ENCODE results near the gene ZXDC.

Gene ZXDC

DNA sequence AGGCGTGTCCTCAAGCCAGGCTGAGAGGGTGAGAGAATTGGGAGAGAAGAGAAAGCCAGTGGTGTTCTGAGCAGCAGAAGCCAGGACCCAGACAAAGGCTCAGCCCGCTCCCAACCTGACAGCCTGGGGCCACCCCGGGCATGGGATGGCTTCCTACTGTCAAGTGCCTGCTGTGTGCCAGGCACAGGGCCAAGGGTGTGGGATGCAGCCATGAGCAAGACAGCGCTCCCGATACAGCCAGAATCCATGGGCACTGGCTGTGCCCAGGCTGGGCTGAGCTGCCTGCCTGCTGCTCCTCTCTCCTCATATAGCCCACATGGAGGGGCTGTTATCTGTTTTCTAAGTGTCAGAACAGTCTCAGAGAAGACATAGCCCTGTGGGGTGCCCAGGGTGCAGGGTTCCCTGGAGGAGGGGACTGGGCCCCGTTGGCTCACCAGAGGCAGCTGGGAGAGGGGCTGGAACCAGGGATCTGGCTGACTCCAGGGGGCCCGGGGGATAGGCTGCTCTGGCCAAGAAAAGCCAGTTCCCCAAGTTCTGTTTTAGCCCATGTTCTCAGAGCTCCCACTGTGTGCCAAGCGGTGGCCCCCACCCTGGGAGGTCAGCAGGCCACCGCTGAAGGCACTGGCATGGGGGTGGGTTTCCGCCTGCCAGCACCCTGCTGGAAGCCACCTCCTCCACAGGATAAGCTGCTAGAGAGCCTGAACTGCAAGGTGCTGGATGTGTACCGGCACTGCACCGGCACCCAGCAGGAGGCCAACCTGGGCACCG is 42.0 kb downstream of the ZXDC start:
- no peak for DNase-seq

DNA sequence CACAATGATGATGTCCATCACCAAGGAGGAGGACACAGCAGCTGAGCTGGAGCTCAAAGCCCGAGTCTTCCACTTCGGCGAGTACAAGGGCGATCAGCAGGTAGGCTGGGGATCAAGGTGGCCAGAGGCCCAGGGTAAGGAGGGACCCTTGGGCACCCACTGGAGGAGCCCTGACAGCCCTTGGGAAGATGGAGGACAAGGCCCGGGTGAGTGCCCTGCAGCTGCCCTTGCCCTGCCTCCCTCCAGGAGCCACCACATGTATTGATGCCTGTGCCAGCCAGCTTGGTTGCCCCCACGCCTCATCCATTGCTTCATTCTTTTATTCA is 42.6 kb downstream of the ZXDC start:
- DNase-seq: no peak

DNA sequence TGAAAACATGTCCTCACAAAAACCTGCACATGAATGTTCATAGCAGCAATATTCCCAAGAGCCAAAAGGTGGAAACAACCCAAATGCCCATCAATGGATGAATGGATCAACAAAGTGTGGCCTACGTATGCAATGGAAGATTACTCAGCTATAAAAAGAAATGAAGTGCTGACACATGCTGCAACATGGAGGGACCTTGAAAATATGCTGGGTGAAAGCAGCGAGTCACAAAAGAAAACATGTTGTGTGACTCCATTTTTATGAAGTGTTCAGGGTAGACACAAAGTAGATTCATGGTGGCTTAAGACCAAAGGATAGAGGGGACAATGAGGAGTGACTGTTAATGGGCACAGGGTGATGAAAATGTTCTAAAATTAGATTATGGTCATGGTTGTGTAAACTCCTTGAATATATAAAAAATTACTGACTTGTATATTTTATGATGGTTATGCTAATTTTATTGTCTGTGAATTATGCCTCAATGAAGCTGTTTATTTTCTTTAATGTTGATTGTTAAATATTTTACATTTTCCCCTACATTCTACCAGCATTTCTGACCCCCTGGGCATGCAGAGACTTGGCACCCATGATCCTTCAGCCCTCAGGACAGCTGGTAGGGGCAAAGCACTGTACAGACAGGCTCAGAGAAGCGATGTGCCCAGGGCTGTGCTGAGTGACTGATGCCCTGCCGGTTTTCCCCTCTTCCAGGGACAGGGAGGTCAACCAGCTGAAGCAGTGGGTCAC is 43.2 kb downstream of the ZXDC start:
- no peak for DNase-seq

DNA sequence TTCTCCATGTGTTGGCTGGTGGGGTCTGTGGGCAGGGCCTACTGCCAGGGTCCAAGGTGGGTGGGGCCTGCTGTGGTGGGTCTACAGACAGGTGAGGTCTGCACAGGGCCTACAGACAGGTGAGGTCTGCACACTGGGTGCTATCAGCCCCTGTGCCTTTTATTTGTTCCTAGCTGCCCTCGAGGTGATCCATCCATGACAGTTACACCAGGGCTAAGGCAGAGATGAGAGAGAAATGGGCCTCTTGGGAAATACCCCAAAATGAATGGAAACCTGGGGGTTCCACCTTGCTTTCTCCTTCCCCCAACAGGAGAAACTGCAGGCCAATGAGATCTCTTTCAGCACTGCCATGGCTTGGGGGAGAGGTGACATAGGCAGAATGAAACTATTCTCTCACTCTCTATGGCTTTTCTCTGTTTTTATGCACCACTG is 44.6 kb downstream of the ZXDC start:
- no peak for DNase-seq

DNA sequence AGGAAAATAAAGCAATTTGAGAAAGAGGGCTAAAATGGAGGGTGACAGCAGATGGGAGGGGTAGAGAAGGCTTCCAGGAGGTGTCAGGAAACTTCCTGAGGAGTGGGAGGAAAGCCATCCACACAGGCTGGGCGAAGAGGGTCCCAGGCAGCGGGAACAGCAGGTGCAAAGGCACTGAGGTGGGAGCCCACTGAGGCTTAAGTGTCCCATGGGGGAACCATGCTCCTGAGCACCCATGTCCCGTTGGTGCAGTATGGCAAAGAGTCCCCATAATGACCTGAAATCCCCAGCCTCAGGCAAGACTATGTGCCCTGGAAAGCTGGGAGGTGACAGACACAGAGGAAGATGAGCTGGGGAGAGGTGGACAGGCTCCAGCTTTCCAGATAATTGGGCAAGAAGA is 50.9 kb downstream of the ZXDC start:
- no peak for DNase-seq

DNA sequence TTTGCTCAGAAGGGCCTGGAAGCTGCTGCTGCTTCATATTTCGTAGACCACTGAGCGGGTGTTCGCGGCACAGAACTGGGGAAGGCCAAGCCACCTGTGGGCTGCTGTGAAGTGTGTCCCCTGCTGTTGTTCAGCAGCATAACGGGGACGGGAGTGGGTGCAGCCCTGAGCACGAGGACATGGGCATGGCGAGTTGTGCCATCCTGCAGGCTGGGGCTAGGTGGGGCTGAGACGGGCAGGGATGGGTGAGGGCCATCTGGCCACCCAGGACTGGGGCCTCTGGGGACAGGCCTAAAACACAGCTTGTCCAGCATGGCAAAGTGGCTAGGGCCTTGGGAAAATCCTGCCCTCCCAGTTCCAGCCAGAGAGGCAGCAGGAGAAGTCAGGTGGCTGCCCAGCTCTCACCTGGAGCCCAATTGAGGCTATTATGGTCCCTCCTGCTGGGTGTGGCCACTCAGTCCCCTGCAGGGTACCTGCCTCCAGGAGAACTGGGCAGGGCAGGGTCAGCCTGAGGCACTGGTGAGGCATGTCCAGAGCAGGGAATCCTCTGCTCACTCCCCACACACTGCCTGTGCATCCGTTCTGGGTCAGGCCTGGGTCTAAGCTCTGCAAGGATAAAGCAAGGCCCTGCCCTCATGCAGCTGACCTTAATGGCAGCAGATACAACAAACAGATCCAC is 51.5 kb downstream of the ZXDC start:
- DNase-seq: no peak

DNA sequence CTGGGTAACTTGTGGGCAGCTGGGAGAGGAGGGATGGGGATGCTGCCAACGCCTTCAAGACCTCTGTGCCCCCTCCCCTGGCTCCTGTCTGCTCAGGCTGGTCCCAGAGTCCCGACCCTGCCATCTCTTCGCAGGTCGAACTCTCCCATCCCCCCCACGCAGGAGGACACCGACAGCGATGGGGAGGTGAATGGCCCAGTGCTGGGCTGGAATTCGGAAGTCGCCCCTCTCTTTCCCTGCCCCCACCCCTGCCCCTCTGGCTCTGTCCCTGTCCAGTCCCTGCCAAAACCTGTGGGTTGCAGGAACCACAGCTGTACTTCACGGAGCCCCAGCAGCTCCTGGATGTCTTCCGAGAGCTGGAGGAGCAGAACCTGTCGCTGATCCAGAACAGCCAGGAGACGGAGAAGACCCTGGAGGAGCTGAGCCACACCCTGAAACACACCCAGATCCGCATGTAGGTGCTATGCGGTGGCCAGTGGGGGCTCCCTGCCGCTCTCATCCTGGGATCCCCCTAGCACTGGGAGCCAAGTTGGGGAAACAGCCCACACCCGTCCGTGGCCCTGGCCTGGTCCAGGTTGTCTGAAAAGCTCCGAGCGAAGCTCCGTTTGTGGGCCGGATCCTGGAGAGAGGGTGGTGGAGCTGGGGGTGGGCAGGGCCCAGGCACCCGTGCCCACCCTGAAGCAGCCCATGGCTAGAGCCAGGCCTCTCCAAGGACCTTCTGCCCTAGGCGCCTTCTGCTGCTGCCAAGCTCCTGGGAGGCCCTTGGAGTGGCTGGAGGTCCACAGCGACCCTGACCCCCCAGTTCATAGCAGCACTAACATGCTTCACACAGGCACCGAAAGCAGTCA is 52.3 kb downstream of the ZXDC start:
- DNase-seq: no peak

DNA sequence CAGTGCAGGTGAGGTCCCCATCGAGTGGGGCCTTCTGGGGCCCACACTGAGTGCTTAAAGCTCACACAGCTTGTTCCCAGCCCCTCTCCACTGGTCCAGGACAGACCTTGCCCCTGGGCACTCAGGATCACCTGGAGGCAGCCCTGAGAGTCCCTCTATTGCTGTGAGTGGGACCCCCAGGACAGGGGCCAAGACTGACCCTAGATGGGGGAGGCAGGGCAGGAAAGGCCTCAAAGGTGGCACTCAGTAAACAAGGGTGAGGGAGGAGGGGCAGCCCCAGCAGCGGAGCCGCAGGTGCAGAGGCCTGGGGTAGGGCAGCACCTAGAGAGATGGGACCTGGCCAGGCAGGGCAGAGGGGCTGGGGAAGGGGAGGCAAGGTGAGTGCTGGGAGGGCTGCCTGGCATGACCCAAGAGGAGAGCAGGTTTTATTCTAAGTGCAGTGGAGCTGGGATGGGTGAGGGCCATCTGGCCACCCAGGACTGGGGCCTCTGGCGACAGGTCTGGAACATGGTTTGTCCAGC is 53.1 kb downstream of the ZXDC start:
- no peak for DNase-seq

DNA sequence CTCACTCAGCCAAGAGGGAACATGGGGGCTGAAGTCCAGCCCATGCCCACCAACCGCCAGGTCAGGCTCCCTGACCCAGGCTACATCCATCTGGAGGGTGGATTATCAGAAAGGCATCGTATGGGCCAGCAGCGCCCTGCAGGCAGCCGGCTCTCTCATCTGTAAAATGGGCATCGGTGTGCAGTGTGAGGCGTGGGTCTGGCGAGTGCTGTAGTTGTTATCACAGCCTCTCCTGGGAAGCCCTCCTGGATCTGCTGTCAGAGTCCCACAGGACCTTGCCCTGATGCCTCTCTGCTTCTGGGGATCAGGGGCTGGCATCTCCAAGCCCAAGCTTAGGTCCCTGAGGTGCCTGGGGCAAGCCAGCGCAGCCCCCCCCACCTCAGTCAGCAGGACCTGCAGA is 53.6 kb downstream of the ZXDC start:
- DNase-seq: no peak

DNA sequence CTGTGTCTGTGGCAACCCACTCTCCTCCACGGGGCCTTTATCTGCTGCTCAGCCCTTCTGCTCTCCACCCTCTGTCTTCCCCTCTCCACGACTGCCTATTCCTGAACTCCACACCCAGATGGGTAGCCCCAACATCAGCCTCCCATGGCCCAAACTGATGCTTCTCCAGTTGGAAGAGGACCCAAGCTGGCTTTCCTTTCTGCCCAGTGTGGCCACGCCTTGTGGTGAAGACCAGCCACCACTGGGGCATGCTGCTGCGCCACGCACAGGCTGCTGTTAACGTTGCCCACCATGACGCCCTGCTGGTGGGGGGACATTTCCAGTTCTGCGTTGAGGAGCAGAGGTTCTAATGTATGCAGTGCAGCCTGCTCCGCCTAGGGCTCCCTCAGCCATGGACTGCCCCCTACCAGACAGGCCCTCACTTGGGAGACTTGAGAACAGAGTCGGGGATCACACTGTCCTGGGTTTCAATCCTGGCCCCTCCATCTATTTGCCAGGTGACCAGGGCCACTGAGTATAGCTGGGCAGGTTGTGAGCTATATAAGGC is 54.0 kb downstream of the ZXDC start:
- no peak for DNase-seq

DNA sequence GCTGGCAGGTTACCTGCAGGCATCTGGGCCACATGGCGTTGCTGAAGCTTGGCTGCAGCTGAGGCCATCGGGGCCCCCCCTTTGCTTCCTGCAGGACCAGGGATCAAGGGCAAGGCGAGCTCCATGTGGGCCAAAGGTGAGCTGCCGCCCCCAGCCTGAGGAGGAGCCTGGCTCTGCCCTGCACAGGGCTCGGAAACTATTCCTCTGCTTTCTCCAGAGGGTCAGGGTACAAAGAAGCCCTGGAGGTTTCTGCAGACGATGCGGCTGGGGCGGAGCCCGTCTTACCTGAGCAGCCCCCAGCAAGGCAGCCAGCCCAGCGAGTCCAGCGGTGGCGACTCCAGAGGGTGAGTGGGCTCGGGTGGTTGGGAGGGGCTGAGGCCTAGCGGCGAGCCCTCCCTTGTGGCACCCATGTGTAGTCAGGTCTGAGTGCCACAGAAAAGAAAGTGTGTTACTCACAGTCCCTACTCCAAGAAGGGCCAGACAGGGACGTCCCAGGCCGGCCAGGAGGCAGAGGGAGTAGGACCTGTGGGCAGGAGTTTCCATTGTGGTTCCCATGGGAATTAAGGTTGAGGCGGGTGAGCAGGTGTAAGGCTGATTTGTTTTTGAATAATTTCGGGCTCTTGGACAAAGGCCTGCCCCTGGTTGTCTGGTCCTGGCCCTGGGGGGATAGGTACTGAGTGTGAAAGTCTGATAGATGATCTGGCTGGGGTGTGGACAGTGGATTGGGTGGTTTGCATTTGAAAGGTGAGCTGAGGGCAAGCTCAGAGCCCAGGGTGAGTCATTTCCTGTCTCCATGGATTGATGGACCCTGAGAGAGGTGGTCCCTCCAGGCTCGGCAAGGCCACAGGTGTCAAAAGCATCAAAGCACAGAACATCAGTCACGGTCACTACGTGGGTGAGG is 55.6 kb downstream of the ZXDC start:
- no peak for DNase-seq

DNA sequence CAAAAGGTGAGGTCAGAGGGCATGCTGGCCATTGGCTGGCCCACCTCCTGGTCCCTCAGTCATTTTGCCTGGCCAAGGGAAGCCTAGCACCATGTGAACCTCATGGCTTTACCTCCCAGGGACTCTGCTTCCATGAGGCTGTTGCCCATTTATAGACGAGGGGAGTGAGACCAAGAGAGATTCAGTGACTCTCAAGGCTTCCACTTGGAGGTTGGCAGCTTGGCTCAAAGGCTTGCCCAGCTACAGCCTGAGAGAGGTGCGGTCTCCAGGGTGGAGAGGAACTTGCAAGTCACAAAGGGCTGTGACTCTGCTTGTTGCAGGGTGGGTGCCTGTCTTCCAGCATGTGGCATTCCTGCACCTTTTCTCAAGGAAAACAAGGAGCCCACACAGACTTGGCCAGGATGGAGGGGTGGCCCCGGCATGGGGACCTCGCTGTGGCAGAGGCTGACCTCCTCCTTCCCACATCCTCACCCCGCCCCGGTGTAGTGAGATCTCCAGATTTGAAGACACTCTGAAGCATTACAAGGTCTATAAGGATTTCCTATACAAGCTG is 56.5 kb downstream of the ZXDC start:
- no peak for DNase-seq

DNA sequence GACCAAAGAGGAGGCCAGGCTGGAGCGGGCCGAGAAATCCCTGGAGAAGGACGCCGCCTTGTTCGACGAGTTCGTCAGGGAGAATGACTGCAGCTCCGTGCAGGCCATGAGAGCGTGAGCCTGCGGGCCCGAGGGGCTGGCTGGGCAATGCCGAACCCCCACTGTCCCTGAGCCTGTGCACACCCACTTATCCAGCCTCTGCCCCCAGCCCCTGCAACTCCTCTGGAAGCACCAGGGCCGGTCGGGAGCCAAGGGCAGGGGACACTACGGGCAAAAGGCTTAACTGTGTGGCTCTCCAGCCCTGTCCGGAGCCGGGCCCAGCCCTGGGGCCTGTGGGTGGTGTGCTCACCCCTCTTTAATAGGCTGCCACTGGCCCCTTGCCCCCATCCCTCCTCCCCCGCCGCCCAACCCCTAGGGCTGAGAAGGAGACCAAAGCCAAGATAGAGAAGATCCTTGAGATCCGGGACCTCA is 57.0 kb downstream of the ZXDC start:
- DNase-seq: no peak

DNA sequence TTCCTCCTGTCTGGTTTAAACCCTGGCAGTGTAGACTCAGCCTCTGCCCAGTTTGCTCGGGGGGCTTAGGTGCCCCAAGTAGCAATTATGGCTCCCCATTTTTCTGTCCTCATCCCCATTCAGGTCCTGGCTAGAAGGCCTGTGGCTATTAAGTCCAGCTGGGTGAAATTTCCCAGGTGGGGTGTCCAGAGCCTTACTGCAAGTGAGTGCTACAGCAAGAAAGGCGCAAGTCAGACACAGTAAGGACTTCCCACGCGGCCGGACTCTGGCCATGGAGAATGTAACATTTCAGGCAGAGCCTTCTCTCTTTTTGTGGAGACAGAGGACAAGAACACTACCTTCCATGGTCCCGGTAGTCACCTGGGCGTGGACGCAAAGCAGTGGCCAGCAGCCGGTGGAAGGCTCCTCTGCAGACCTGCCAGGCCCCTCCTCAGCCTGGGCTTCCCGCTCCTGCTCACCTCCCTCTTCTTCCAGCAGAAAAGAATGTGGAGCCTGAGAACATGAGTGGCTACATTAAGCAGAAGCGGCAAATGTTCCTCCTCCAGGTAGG is 57.6 kb downstream of the ZXDC start:
- DNase-seq: no peak

DNA sequence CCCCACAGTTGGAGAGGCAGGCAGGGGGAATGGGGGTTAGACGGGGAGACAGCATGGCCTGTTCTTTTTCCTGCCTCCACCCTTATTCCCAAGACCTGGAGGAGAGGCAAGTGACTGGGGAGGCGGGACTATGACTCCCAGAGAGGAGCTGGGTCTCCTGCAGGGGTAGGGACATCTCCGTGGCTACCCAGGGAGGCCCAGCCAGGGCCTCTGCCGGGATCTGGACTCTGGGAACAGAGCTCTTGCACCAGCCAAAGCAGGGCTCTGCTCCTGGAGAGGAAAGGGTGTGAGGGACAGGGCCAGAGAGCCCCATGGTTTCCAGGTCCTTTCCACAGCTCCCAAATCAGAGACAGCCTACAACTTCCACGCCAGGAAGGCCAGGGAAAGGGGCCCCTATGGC is 58.2 kb downstream of the ZXDC start:
- DNase-seq: no peak

DNA sequence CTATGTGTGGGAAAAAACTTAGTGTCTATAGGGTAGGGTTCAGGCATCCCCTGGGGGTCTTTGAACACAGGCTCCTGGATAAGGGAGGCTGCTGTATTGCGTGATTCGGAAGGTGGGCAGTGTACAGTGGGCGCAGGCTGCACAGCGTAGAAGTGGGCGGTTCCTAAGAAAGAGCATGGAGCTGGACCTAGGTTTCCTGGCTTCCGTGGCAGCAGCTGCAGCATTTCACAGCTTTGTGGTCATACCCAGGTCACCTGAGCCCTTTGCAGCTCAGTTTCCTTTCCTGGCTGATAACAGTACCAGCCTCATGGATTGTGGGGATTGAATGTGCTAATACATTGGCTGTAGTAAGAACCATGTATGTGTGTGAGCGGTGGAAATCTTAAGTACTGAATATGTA is 58.7 kb downstream of the ZXDC start:
- no peak for DNase-seq

DNA sequence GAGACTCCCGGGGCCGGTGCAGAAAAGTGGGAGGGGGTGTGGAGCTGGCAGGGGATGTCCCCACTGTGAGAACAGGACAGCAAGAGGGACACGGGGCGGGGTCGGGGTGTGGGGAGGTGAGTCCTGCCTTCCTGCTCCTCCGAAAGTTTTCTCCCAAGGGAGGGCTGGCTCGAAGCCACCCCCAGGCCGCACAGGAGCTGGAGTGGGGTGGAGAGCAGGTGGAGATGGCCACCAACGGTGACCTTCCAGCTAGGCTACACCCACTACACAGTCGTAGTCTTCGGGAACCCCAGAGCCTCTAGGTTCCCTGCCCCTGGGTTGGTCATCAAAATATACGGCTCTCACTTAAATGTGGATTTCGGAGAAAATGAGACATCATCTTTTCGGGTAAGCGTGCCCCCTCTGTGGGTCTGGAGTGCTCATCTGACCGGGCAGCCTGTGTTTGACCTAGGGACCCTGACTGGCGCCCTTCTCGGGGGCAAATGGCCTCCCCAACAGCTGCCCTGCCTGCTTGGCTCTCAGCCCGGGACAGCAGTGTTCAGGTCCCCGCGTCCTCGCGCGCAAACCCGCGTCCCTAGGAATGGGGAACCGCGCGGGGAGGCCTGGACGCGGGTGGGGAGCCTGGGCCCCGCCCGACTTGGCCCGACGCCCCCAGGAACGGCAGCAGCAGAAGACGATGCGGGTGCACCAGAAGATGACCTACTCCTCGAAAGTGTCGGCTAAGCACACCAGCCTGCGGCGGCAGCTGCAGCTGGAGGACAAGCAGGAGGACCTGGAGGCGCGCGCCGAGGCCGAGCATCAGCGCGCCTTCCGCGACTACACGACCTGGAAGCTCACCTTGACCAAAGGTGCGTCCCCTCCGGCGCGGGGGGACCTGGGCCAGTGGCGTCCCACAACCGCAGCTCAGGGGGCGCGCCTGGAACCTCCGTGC is 59.8 kb downstream of the ZXDC start:
- DNase-seq: no peak

DNA sequence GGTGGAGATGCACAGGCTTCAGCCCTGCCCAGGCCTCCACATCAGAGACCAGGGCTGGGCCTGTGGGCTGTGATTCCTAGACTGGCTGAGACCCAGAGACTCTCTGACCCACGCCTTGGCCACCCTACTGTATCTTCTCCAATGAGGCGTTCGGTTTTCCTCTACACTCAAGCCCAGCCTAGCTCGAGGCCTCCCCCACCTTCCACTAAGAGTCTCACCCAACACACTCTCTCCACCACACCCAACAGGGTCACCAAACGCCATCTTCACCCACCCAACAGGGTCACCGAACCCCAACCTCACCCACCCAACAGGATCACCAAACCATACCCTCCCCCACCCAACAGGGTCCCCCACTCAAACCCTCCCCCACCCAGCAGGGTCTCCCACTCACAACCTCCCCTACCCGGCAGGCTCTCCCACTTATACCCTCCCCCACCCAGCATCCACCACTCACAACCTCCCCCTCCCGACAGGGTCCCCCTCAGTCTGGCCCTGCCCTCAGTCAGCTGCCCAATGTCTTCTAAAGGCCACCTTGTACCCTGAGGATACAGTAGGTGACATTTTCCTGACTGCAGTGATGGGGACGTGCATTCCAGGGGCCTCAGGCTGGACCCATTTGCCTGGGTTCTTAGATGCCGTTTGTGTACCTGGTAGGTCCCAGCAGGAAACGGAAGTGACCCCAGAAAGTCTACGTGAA is 60.6 kb downstream of the ZXDC start:
- DNase-seq: no peak

DNA sequence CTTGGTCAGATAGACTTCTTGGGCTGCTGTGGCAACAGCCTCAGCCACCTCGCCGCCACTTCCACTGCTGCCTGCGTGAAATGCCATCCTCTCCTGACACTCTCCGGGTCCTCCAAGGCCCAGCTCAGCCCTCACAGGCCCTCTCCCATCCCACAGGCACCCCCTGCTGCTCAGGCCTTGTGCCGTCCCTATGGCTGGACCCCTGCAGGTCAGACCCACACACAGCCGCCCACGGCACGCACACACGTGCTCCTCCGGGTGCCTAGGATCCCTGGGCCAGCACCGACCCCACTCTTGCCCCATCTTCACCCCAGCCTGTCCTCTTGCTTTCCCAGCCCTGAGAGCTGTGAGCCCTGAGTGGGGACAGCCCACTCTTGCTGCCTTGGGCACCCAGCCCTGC is 61.3 kb downstream of the ZXDC start:
- DNase-seq: no peak
